ENCODE results near the gene PCP2.

PCP2 gene

DNA sequence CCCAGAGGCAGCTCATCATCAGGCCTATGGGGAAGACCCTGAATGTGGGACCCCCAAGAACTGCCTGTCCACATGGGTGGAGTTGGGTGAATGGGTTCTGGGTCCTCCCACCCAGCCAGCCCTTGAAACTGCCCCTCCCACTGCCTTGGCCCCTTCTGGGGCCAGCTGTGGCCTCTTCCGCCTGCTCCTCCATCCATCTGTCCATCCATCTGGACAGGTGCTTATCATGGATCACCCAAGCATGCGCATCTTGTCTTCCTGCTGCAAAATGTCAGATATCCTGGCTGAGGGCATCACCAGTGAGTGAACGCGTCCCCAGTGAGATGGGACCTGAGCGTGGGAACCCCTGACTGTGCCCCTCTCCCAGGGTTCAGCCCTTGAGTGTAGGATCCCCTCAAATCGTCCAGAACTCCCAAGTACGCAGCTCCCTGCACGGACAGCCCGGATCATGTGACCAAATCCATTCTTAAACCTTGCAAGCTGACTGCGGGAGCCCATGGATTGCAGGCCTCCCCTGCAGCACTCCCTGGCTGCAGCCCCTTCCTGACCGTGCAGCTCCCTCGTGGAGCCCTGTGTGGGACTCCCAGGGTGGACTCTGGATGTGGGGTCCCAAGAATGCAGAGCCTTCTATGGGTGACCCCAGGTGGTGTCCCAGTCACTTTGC is 5.4 kb upstream of the PCP2 start:
- DNase-seq, result no peak

GRCh38 chr19:7637374-7638256 is 4.1 kb upstream of the PCP2 start:
- no peak for DNase-seq

GRCh38 chr19:7636691-7637373 is 3.3 kb upstream of the PCP2 start, which contains the start of gene STXBP2:
TSS of gene STXBP2 (plus strand) at chr19:7637110. CDS start at chr19:7637150, 40 bp downstream.
- DNase-seq, result peak; percentile 89

- DNase-seq, result no peak
Measured at GRCh38 chr19:7636317-7636690, 2.8 kb upstream of the PCP2 start.

- DNase-seq, result no peak
Measured at GRCh38 chr19:7635670-7636069, 2.2 kb upstream of the PCP2 start.

GRCh38 chr19:7632340-7633203 is 947 bp downstream of the PCP2 start:
- DNase-seq, result no peak

DNA sequence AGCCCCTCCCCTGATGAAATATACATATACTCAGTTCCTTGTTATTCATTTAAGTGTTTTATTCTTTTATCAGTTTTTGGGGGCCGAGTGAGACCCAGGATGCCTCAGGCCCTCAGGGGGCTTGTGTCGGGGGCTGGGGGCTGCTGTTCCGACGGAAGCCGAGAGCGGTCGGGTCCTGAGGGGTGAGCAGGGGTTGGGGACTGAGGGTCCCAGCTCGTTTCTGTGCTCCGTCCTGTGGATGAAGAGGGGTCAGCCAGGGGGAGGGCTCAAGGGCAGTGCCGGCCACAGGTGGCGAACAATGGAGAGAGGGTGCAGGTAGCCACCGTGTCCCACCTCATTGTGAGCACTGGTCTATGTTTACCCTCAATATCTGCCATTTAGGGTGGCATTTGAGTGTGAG is 1.9 kb downstream of the PCP2 start:
- DNase-seq, result no peak

DNA sequence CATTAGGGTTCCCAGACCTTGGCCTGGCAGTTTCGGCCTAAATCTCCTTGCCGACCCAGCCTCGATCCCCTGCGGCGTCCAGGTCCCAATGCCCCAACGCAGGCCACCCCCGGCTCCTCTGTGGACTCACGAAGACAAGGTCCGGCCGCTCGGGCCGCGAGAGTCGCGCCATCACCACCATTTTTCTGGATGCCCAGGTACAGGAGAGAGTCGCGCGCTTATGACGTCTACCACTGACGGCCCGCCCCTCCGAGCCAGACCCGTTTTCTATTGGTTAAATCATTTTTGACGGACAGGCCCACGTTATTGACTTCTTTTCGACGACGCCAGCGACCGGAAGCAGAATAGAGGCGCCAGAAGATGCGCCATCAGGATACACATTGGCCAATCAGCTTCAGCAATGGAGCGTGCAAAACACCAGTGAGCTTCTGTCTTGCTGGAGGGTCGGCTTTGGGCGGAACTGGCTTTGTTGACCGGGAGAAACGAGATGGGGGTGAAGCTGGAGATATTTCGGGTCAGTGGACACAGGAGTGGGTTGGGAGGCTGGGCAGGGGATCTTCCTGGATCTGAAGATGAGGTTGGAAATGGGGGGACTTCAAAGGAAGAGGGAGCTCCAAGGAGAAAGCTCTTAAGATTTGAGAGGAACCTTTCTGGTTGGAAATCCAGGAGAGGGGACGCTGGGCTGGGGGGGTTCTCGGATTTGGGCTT is 4.0 kb downstream of the PCP2 start, which contains the start of the genes PET100 and XAB2:
Gene PET100 (plus strand): TSS at position 447 of the 708 bp plus-strand sequence. CDS start 41 bp downstream, at position 488.
Gene XAB2 (minus strand): TSS at position 199 of the 708 bp plus-strand sequence. CDS start 18 bp downstream, at position 181.
- peak; percentile 91 to 92 for DNase-seq

DNA sequence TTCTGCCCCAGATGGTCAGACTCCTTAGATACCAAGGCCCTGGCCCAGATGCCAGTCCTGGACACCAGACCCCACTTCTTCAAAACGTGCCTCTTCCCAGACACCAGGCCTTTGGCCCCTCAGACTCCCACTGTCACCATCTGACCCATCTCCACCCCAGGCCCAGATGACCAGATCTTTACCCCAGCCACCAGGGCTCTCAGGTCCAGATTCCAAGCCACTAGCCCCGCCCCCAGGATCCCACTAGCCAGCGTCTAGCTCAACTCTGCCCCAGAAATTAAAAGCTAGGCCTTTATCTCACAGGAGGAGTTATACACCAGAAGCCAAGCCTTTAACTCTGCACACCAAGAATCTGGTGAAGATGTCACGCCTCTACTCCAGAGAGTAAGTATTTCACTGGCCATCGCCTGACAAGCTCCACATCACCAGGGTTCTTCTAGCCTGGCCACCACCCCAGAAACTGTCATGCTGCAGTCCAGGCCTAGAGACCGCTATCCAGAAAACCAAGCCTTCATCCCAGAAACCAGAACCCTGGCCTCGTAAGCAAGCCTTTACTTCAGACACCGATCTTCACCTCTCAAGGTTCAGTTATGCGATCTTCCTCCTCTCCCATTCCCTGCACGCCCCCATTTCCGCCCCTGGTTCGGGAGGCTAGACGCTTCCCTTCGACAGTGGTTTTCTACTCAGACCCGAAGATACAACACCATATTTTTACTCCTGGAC is 4.8 kb downstream of the PCP2 start:
- DNase-seq, result no peak

DNA sequence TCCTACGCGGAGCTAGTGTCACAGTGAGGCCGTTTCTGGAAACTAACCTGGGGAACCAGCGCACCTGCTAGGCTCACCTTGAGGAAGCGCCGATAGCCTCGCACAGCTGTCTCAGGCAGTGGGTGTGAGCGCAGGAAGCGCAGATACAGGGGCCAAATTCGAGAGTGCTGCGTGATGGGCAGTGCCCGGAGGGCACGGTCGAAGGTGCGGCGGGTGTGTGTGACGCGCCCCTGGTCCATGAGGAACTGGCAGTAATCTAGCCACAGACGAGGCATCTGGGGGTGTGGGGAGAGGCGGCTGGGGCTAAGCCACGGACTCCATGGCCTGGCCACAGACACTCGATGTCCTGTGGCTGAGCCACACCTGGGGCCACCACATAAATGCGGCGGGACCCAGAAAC is 6.4 kb downstream of the PCP2 start:
- DNase-seq, result no peak

DNA sequence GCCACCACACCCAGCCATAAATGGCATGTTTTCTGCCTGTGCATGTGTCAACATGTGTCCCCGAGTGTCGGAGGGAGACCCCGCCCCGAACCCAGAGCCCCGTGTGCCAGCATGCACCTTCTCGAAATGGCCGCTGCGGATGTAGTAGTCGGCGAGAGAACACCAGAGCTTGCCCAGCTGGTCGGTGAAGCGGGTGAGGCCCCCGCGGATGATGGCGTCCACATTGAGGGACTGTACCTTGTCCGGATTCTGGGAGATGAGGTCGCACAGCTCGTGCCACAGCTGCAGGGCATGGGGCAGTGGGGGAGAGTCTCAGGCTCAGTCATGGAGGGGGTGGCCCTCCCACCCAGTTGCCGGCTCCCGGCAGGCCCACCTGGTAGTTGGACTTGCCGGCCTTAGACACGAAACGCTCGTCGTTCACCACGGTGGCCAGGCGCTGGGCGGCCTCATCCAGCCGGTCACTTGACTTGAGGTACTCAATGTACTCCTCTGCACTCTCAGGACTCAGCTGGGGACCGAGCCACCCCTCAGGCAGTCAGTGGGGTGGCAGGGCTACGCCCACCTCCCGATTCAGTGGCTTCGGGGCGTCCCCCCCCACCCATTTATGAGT is 7.7 kb downstream of the PCP2 start:
- no peak for DNase-seq

DNA sequence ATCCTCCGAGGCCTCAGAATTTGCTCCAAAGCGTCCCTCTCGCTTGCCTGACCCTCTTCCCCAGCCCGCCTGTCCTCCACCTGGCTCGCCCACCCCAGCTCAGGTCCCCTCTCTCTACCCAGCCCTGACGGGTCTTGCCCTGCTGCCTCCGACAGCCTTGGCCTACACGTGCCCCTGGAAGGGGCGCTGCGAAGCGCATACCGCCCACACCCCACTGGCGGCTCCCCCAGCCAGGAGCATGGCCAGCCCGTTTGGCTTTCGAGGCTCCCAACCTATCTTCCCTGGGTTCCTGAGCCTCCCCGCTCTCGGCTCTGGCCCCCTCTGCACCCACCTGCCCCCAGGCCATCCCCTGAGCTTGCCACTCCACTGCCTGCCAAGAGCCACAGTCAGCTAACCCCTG is 8.7 kb downstream of the PCP2 start:
- no peak for DNase-seq

GRCh38 chr19:7623725-7624603 is 9.6 kb downstream of the PCP2 start:
- no peak for DNase-seq

DNA sequence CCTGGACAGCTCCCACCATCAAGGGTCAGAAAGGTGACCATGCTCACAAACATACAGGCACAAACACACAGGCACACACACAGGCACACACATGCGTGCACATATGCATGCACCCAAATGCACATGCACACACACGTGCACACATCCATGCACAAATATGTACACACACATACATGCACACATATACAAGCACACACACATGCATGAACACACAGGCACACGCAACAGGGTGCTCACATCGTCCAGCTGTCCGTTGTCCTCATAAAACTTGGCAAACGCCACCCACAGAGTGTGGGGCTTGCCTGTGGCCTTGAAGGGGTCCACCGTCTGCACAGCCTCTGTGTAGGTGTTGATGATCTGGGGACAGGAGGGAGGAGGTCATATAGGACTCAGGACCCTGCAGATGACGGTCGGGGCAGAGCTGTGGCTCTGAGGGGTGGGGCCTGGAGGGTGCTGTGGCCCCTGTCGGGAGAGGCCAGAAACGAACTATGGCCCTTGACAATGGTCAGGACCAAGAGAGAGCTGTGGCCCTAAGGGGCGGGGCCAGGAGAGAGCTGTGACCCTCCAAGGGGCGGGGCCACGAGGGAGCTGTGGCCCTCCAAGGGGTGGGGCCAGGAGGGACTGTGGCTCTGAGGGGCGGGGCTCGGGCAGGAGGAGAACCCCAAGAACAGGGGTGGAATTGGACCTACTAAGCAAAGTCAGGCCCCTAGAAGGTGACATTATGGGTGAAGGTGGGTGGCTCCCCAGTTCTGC is 10.4 kb downstream of the PCP2 start:
- DNase-seq, result no peak

- DNase-seq, result no peak
Measured at GRCh38 chr19:7620442-7621412, 12.8 kb downstream of the PCP2 start.

GRCh38 chr19:7619671-7620441 is 13.7 kb downstream of the PCP2 start:
- no peak for DNase-seq
